Measurements from ENCODE around the gene GSN. TPM values are rescaled to one million over a fixed set of nuclear protein-coding genes. Genes with fewer than 3 reads are reported as not detected.

GSN gene
- total and polyA plus RNA-seq, 9 of the 15 experiments (the other 6 are each of a cell fraction or from before 2014, with no cell fraction given), result 0.39 to 16.6 (median 8.2) TPM

- TF ChIP-seq ZFP1 (CRISPR knock-in tag; IDR thresholded peaks at IDR 0.05), result no peak
- TF ChIP-seq POLR2AphosphoS2 (IDR thresholded peaks at IDR 0.05; ENCODE audit: low read length), result no peak
- no peak for TF ChIP-seq TCF7 (IDR thresholded peaks at IDR 0.05; ENCODE audit: borderline replicate concordance)
- TF ChIP-seq PYGO2 (tag; IDR thresholded peaks at IDR 0.05), result no peak
- TF ChIP-seq ZNF431 (CRISPR knock-in tag; IDR thresholded peaks at IDR 0.05), result no peak
- no peak for TF ChIP-seq MTA2 (IDR thresholded peaks at IDR 0.05; ENCODE audit: low read depth)
- no peak for TF ChIP-seq ZBTB34 (CRISPR knock-in tag; IDR thresholded peaks at IDR 0.05)
- no peak for TF ChIP-seq ZNF57 (CRISPR knock-in tag; IDR thresholded peaks at IDR 0.05)
- no peak for TF ChIP-seq RB1 (IDR thresholded peaks at IDR 0.05; ENCODE audit: low read depth)
These were observed 5.0 kb upstream of the GSN start (continued) for GRCh38 chr9:121262953-121263352.

GRCh38 chr9:121266356-121266755 lies 1.6 kb upstream of the GSN start:
- DNase-seq (ENCODE audit: extremely low read depth in 1 of 4, low spot score in 3 of 4), result no peak
- no peak for FAIRE-seq
- H3K27me3 ChIP-seq (ENCODE audit: control insufficient read depth in 2 of 2, insufficient read depth in 2 of 2, low read length in 2 of 2), result 0 out of 5 replicates have a peak, but pooled peaks cover 0 to 2% of the 10 kb centered on the region in 2 experiments
- no peaks in the 10 kb centered on the region for H4K20me1 ChIP-seq (replicated peaks; ENCODE audit: control insufficient read depth, insufficient read depth, low read length)
- no peak overlapping the region for H3K4me3 ChIP-seq
- no peak for ATAC-seq
- H3K27ac ChIP-seq (ENCODE audit: extremely low read depth, low read depth, low read length), result no peak overlapping the region
- no peaks in the 10 kb centered on the region for H3K9me1 ChIP-seq (ENCODE audit: control insufficient read depth, insufficient read depth, low read length)
- no peaks in the 10 kb centered on the region for H3K9me3 ChIP-seq (replicated peaks; ENCODE audit: control insufficient read depth, insufficient read depth, low read depth, low read length)
- POLR2A ChIA-PET, result interaction anchor here (0.7 kb wide), 1 partner anchor 14 kb away, joined by 3 read pairs; no protein-coding TSS in a partner anchor
- no peak overlapping the region for H2AFZ ChIP-seq (ENCODE audit: low read depth, low read length)
- intact Hi-C loops (cut with micrococcal nuclease), result loop anchor here (5.0 kb wide), 1 partner anchor 39 kb away; no protein-coding TSS in a partner anchor
- no peak overlapping the region for H3K9ac ChIP-seq (ENCODE audit: insufficient read depth in 1 of 2, low read depth in 2 of 2, low read length in 2 of 2)
- H3K79me2 ChIP-seq (ENCODE audit: control insufficient read depth, insufficient read depth, low read length), result no peaks in the 10 kb centered on the region
- WGBS (ENCODE audit: insufficient coverage, low coverage, missing lambda C conversion rate), result 51% methylated on average over 3 of the region's 3 CpGs
- H3K36me3 ChIP-seq (ENCODE audit: control insufficient read depth, insufficient read depth, low read length), result no peaks in the 10 kb centered on the region
- no TSS peak for BruUV-seq (replicated peaks)
- CTCF ChIA-PET (ENCODE audit: low intra/inter-chr PET ratio), result no interaction called here
- H3K4me2 ChIP-seq (ENCODE audit: insufficient read depth, low read length), result no peak overlapping the region
- in situ Hi-C loops (cut with MboI), result no loop called here
- peaks cover 14 to 21% of the 10 kb centered on the region in 2 experiments; a peak in 4 of 5 replicates for H3K4me1 ChIP-seq (replicated peaks in 1 of 2; ENCODE audit: control insufficient read depth in 2 of 2, insufficient read depth in 2 of 2, low read length in 2 of 2)
- TF ChIP-seq SRF (CRISPR knock-in tag; IDR thresholded peaks at IDR 0.05) (no peak), NFE2 (IDR thresholded peaks at IDR 0.05; ENCODE audit: low read depth) (no peak), SLC30A9 (CRISPR knock-in tag; IDR thresholded peaks at IDR 0.05) (no peak), ETS1 (conservative IDR thresholded peaks at IDR 0.05; ENCODE audit: control insufficient read depth, low read depth, low read length) (no peak), ZFP91 (CRISPR knock-in tag; IDR thresholded peaks at IDR 0.05) (no peak), ZNF398 (CRISPR knock-in tag; IDR thresholded peaks at IDR 0.05) (no peak), TARDBP (IDR thresholded peaks at IDR 0.05) (no peak), MCM5 (IDR thresholded peaks at IDR 0.05; ENCODE audit: low read depth) (no peak), TAF9B (IDR thresholded peaks at IDR 0.05; ENCODE audit: partially characterized antibody) (no peak)

Measured in K562 (cell line).